ENCODE results near the gene OOSP2.

Gene OOSP2

DNA sequence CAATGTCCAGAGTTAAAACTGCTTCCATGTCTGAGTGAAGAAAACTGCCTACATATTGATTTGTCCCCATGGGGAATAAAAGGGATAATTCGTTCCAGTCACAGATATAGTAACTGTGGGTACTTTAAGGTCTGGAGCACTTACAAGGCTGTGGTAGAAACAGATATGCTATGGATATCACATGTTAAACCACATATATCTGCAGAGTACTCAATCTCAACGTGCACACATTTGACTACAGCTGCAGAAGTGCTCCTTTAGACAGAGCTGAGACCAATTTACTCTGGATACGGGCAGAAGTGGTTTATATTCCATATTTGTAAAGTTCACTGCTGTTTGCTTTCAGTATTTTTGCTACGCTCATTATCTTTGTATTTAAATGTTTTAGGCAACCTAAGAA is 38.5 kb downstream of the OOSP2 start:
- TF ChIP-seq, protein P1, sequence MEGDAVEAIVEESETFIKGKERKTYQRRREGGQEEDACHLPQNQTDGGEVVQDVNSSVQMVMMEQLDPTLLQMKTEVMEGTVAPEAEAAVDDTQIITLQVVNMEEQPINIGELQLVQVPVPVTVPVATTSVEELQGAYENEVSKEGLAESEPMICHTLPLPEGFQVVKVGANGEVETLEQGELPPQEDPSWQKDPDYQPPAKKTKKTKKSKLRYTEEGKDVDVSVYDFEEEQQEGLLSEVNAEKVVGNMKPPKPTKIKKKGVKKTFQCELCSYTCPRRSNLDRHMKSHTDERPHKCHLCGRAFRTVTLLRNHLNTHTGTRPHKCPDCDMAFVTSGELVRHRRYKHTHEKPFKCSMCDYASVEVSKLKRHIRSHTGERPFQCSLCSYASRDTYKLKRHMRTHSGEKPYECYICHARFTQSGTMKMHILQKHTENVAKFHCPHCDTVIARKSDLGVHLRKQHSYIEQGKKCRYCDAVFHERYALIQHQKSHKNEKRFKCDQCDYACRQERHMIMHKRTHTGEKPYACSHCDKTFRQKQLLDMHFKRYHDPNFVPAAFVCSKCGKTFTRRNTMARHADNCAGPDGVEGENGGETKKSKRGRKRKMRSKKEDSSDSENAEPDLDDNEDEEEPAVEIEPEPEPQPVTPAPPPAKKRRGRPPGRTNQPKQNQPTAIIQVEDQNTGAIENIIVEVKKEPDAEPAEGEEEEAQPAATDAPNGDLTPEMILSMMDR (IDR thresholded peaks at IDR 0.05; ENCODE audit: control insufficient read depth, extremely low read depth, insufficient read depth) = no peak
- H3K4me3 ChIP-seq (ENCODE audit: low read depth, low read length) = no peak overlapping the region
- no peak for DNase-seq (ENCODE audit: low read depth)

GRCh38 chr11:60080535-60080934 is 40.3 kb downstream of the OOSP2 start:
- TF ChIP-seq, protein P1 (IDR thresholded peaks at IDR 0.05; ENCODE audit: control insufficient read depth, extremely low read depth, insufficient read depth) = no peak

GRCh38 chr11:60084631-60085273 is 44.5 kb downstream of the OOSP2 start:
- TF ChIP-seq, protein P1 (IDR thresholded peaks at IDR 0.05; ENCODE audit: control insufficient read depth, extremely low read depth, insufficient read depth) = no peak
- DNase-seq (ENCODE audit: low read depth) = no peak
- no peak overlapping the region for H3K4me3 ChIP-seq (ENCODE audit: low read depth, low read length)

More at GRCh38 chr11:60080535-60080934, 40.3 kb downstream of the OOSP2 start:
- DNase-seq (ENCODE audit: low read depth) = no peak
- H3K4me3 ChIP-seq (ENCODE audit: low read depth, low read length) = no peak overlapping the region

DNA sequence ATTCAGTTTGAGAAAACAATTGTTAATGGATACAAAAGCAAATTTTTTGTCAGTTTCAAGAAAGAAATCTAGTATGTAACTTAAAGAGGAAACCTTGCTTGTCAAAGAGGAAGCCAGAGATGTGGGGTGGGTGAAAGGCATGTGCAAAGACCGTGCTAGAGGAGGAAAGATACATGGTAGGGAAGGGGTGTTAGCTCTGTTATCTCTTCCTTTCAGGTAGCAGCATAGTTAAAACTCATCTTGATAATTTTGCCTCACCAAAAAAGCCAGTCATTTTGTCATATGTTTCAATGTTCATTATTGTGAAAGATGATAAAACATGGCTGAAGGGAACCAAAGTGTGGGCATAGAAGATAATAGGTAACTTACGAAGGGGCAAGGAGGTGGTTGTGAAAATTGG is 45.7 kb downstream of the OOSP2 start:
- no peak overlapping the region for H3K4me3 ChIP-seq (ENCODE audit: low read depth, low read length)
- no peak for DNase-seq (ENCODE audit: low read depth)
- TF ChIP-seq, protein P1 (IDR thresholded peaks at IDR 0.05; ENCODE audit: control insufficient read depth, extremely low read depth, insufficient read depth) = no peak

DNA sequence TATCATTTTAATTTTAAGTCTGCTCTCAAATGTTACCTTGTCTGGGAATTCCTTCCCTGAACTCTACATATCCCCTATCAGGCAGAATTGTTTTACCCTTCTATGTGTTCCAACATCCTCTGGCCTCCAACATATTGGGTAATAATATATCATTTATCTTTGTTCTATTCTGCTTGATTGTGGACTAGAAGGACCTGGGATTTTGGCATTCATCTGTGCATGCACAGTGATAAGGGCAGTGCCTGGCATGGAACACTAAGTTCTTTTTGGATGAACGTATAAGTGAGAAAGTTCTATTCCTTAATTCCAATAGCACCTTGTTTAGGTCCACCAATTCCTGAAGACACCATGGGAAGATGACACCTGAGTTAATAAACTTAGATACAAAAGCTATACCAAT is 47.0 kb downstream of the OOSP2 start:
- TF ChIP-seq, protein P1 (IDR thresholded peaks at IDR 0.05; ENCODE audit: control insufficient read depth, extremely low read depth, insufficient read depth) = no peak
- no peak for DNase-seq (ENCODE audit: low read depth)

GRCh38 chr11:60088364-60088763 is 48.2 kb downstream of the OOSP2 start, which contains the start of gene MS4A2:
TSS of gene MS4A2 (plus strand) at chr11:60088664. CDS start at chr11:60088766, 102 bp downstream.
- DNase-seq (ENCODE audit: low read depth) = no peak
- TF ChIP-seq, protein P1 (IDR thresholded peaks at IDR 0.05; ENCODE audit: control insufficient read depth, extremely low read depth, insufficient read depth) = no peak

More for the DNA sequence above, 47.0 kb downstream of the OOSP2 start:
- H3K4me3 ChIP-seq (ENCODE audit: low read depth, low read length) = no peak overlapping the region

More at GRCh38 chr11:60088364-60088763, 48.2 kb downstream of the OOSP2 start, which contains the start of gene MS4A2:
- no peak within 1 kb of the TSS for H3K4me3 ChIP-seq (ENCODE audit: low read depth, low read length)
